ENCODE measurements around the gene ZBTB18. TPM values are rescaled to one million over a fixed set of nuclear protein-coding genes. Genes with fewer than 3 reads are reported as not detected.

The ZBTB18 gene
- total RNA-seq, 1 experiment from 2014 or later = 12.1 TPM

GRCh38 chr1:244094880-244095528, 43.9 kb downstream of the ZBTB18 start:
- Histone ChIP-seq H3T11ph (ENCODE audit: low read length) (no peak overlapping the region), H3K56ac (ENCODE audit: insufficient read length, low read depth, low read length) (no peak overlapping the region), H2BK20ac (ENCODE audit: low read depth, low read length, poor library complexity, severe bottlenecking) (no peak overlapping the region), H3K9ac (ENCODE audit: extremely low read depth, insufficient read length, low read length) (no peak overlapping the region), H4K20me1 (ENCODE audit: control insufficient read depth, insufficient read depth, insufficient read length) (no peaks in the 10 kb centered on the region), H3K23ac (ENCODE audit: insufficient read length, low read depth, low read length) (no peak overlapping the region), H3K79me2 (ENCODE audit: insufficient read depth, low read length) (no peaks in the 10 kb centered on the region), H3K79me1 (ENCODE audit: insufficient read depth, low read depth, low read length, poor library complexity, severe bottlenecking) (no peaks in the 10 kb centered on the region), H3K9me3 (ENCODE audit: control insufficient read depth, low read depth, low read length) (no peaks in the 10 kb centered on the region), H4K5ac (ENCODE audit: insufficient read length, low read depth, low read length) (no peak overlapping the region), H2BK120ac (ENCODE audit: low read depth, low read length, poor library complexity, severe bottlenecking) (no peak overlapping the region), H2BK15ac (ENCODE audit: low read depth, low read length) (no peak overlapping the region), H3K4ac (ENCODE audit: low read depth, low read length) (no peak overlapping the region), H2BK5ac (ENCODE audit: insufficient read length, low read length) (no peak overlapping the region), H3K14ac (ENCODE audit: insufficient read depth, low read length) (no peak overlapping the region), H2AK5ac (ENCODE audit: insufficient read length, low read length) (no peak overlapping the region), H2AFZ (ENCODE audit: low read length) (no peak overlapping the region), H2BK12ac (ENCODE audit: insufficient read length, low read depth, low read length) (no peak overlapping the region), H3K4me2 (ENCODE audit: insufficient read depth, insufficient read length, low read length) (no peak overlapping the region), H3K4me1 (ENCODE audit: insufficient read depth, low read length) (no peaks in the 10 kb centered on the region), H3K23me2 (ENCODE audit: insufficient read length, low read depth, low read length, poor library complexity, severe bottlenecking) (no peaks in the 10 kb centered on the region), H4K91ac (ENCODE audit: insufficient read length, low read depth, low read length) (no peak overlapping the region), H4K8ac (replicated peaks; ENCODE audit: insufficient read length, low read depth, low read length) (no peak overlapping the region), H3K27me3 (ENCODE audit: insufficient read depth, low read length) (no peaks in the 10 kb centered on the region), H3K18ac (ENCODE audit: insufficient read length, low read depth, low read length) (no peak overlapping the region), H3K27ac (ENCODE audit: insufficient read length, low read depth, low read length) (no peak overlapping the region)
- TF ChIP-seq CTCF (conservative IDR thresholded peaks at IDR 0.05) = no peak
- no CpG with 5 or more reads among the region's 9 CpGs for WGBS (ENCODE audit: extremely low coverage, insufficient read length, low lambda C conversion rate)
- no peak overlapping the region for H3K4me3 Mint-ChIP-seq
- H3K27ac Mint-ChIP-seq = no peak overlapping the region
- H3K27me3 Mint-ChIP-seq (ENCODE audit: low read depth) = no peaks in the 10 kb centered on the region; the same call in 1 of the 2 replicates
- H3K4me1 Mint-ChIP-seq = peaks cover 5 to 6% of the 10 kb centered on the region in 2 experiments
- DNase-seq = no peak
- H3K36me3 Mint-ChIP-seq (ENCODE audit: insufficient read depth in 1 of 3, low read depth in 3 of 3) = 0 out of 7 replicates have a peak, but pooled peaks cover 0 to 4% (median 2%) of the 10 kb centered on the region in 3 experiments
- H3K9me3 Mint-ChIP-seq = no peaks in the 10 kb centered on the region; a peak in 1 of 5 replicates

All from H9 (cell line).